WERI-Rb-1 (cell line): Measurements from ENCODE around the gene SERPINA10.

ENCODE experiments used
- DNase-seq: peaks from one replicate; pipeline ENCODE4 v3.0.0-alpha.2; 2020
- H3K27ac ChIP-seq: fragments of 250-450 bp; sonication (Bioruptor Pico); 2 replicates; pipeline ENCODE4 v1.5.1; 2020; ENCODE audit warnings: mild to moderate bottlenecking, moderate library complexity
- H3K27me3 ChIP-seq: fragments of 250-450 bp; sonication (Bioruptor Pico); 2 replicates; pipeline ENCODE4 v1.5.1; 2021; ENCODE audit warnings: mild to moderate bottlenecking, low read depth, moderate library complexity; ENCODE audit not compliant: insufficient read depth, severe bottlenecking
- H3K36me3 ChIP-seq: fragments of 250-450 bp; sonication (Bioruptor Pico); 2 replicates; pipeline ENCODE4 v1.5.1; 2020; ENCODE audit warnings: mild to moderate bottlenecking, moderate library complexity
- H3K4me3 ChIP-seq: 2 replicates; pipeline ENCODE4 v1.5.1; 2011; ENCODE audit warnings: low read depth, mild to moderate bottlenecking, control low read depth, low read length
- H3K9me3 ChIP-seq: fragments of 250-450 bp; sonication (Bioruptor Pico); 2 replicates; pipeline ENCODE4 v1.5.1; 2021; ENCODE audit warnings: mild to moderate bottlenecking, moderate library complexity; ENCODE audit not compliant: severe bottlenecking
- CTCF ChIP-seq: IDR thresholded peaks from 2 replicates; pipeline ENCODE4 v1.5.1; 2011; ENCODE audit warnings: low read depth, mild to moderate bottlenecking, control low read depth, inconsistent platforms, low read length

The SERPINA10 gene

GRCh38 chr14:94292872-94293577 lies at the start of gene SERPINA10:
SERPINA10 (minus strand) TSS chr14:94293268; CDS start chr14:94290593, 2,675 bp downstream.
- DNase-seq: no peak
- no peak within 1 kb of the TSS for H3K4me3 ChIP-seq
- no peaks in the 10 kb centered on the region for H3K27me3 ChIP-seq
- H3K27ac ChIP-seq: no peak within 1 kb of the TSS
- no peaks in the 10 kb centered on the region for H3K9me3 ChIP-seq
- no peak for TF ChIP-seq CTCF
- no peaks in the 10 kb centered on the region for H3K36me3 ChIP-seq

- Histone ChIP-seq H3K36me3 (no peaks in the 10 kb centered on the region), H3K27me3 (peaks cover 11% of the 10 kb centered on the region), H3K9me3 (no peaks in the 10 kb centered on the region), H3K4me3 (no peak overlapping the region), H3K27ac (no peak overlapping the region)
- TF ChIP-seq CTCF: no peak
- no peak for DNase-seq
Observed at GRCh38 chr14:94342334-94342934, 49.4 kb upstream of the SERPINA10 start.

GRCh38 chr14:94341656-94342333 lies 48.7 kb upstream of the SERPINA10 start:
- no peak for TF ChIP-seq CTCF
- H3K27ac ChIP-seq: no peak overlapping the region
- H3K27me3 ChIP-seq: peaks cover 11% of the 10 kb centered on the region
- DNase-seq: no peak
- H3K4me3 ChIP-seq: no peak overlapping the region
- no peaks in the 10 kb centered on the region for H3K36me3 ChIP-seq
- H3K9me3 ChIP-seq: no peaks in the 10 kb centered on the region

- TF ChIP-seq CTCF: no peak
Observed at GRCh38 chr14:94340533-94340932, 47.5 kb upstream of the SERPINA10 start.

GRCh38 chr14:94338023-94338422 lies 45.0 kb upstream of the SERPINA10 start:
- no peak for TF ChIP-seq CTCF
- Histone ChIP-seq H3K27me3 (peaks cover 7% of the 10 kb centered on the region), H3K27ac (no peak overlapping the region), H3K9me3 (no peaks in the 10 kb centered on the region), H3K4me3 (no peak overlapping the region), H3K36me3 (no peaks in the 10 kb centered on the region)
- DNase-seq: no peak

More at GRCh38 chr14:94340533-94340932, 47.5 kb upstream of the SERPINA10 start:
- H3K27me3 ChIP-seq: peaks cover 11% of the 10 kb centered on the region
- H3K9me3 ChIP-seq: no peaks in the 10 kb centered on the region
- DNase-seq: no peak
- H3K36me3 ChIP-seq: no peaks in the 10 kb centered on the region
- no peak overlapping the region for H3K27ac ChIP-seq
- H3K4me3 ChIP-seq: no peak overlapping the region
